IPS-18c (cell line): Measurements from ENCODE around the gene ACTL10.
"Not testable (repeated sequence)": the region's sequence is repeated elsewhere in the genome, so short reads cannot be mapped to it uniquely, and the experiment has no call there.

ENCODE experiments used
- H3K4me3 ChIP-seq: 2 replicates; pipeline ENCODE4 v1.7.0; 2013; ENCODE audit warnings: low read depth, mild to moderate bottlenecking, low read length, moderate library complexity; ENCODE audit not compliant: insufficient read depth
- H3K9me3 ChIP-seq: one replicate; pipeline ENCODE4 v1.6.1; 2013; ENCODE audit warnings: mild to moderate bottlenecking, low read length, moderate library complexity; ENCODE audit not compliant: control insufficient read depth, insufficient read depth

Gene ACTL10

DNA sequence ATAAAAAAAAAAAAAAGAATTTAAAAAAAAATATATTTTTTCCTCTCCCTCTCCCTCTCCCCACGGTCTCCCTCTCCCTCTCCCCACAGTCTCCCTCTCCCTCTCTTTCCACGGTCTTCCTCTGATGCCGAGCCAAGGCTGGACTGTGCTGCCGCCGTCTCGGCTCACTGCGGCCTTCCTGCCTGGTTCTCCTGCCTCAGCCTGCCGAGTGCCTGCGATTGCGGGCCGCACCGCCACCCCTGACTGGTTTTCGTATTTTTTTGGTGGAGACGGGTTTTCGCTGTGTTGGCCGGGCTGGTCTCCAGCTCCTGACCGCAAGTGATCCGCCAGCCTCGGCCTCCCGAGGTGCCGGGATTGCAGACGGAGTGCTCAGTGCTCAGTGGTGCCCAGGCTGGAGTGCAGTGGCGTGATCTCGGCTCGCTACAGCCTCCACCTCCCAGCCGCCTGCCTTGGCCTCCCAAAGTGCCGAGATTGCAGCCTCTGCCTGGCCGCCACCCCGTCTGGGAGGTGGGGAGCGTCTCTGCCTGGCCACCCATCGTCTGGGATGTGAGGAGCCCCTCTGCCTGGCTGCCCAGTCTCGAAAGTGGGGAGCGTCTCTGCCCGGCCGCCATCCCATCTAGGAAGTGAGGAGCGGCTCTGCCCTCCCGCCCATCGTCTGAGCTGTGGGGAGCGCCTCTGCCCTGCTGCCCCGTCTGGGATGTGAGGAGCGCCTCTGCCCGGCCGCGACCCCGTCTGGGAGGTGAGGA lies 34.1 kb downstream of the ACTL10 start:
- H3K4me3 ChIP-seq, H3K9me3 ChIP-seq: not testable (repeated sequence)

DNA sequence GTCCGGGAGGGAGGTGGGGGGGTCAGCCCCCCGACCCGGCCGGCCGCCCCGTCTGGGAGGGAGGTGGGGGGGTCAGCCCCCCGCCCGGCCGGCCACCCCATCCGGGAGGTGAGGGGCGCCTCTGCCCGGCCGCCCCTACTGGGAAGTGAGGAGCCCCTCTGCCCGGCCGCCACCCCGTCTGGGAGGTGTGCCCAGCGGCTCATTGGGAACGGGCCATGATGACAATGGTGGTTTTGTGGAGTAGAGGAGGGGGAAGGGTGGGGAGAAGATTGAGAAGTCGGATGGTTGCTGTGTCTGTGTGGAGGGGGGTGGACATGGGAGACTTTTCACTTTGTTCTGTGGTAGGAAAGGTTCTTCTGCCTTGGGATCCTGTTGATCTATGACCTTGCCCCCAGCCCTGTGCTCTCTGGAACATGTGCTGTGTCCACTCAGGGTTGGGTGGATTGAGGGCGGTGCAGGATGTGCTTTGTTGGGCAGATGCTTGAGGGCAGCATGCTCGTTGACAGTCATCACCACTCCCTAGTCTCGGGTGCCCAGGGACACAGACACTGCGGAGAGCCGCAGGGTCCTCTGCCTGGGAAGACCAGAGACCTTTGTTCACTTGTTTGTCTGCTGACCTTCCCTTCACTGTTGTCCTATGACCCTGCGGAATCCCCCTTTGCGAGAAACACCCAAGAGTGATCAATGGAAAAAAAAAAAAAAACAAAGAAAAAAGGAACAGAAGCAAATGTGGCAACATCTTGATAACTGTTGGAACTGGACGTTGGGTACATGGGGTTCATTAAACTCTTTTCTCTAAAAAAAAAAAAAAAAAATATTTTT lies 35.1 kb downstream of the ACTL10 start:
- Histone ChIP-seq H3K9me3 (peaks cover 7% of the 10 kb centered on the region), H3K4me3 (no peak overlapping the region)

DNA sequence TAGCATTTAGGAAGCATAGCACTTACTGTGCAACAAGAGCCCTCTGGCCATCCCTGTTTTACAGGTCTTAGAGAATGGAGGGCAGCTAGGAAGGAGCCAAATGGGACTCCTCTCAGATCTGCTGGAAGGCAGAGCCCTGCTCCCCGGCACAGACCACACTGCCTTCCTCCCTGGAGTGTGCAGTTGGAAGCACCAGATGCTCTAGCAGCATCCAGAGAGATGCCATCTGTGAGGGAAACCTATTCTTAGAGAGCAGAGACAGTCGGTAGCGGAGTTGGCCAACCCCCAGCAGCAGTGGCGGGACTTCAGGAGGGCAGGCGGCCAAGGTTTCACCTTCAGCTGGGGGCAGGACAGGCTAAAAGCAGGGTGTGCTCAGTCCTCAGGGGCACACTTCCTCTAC lies 36.1 kb downstream of the ACTL10 start:
- H3K9me3 ChIP-seq: peaks cover 5% of the 10 kb centered on the region
- H3K4me3 ChIP-seq: no peak overlapping the region

DNA sequence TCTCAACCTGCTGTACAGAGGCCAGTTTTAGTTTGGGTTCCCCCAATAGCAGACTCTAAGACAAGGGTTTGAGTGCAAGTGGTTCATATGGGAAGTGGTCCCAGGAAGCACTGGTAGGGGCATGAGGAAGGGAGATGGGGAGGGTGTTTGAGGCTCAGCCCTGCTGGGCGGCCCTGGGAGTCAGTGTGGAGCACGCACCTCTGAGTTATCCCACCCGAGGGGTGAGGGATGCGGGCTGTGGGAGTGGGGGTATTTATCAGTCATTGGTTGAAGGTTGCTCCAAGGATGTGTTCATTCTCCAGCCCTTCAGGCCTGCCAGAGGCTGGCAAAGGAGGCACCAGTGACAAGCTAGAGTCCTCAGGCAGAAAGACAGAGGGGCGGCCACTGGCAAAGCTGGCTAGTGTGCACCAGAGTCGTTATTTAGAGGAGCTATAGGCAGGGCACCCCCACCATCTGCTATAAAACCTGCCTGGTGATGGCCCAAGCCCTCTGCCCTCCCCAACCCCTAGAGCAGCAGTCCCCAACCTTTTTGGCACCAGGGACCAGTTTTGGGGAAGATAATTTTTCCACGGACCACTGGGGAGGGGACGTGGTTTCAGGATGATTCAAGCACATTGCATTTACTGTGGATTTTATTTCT lies 36.9 kb downstream of the ACTL10 start:
- H3K4me3 ChIP-seq: no peak overlapping the region
- H3K9me3 ChIP-seq: no peaks in the 10 kb centered on the region

DNA sequence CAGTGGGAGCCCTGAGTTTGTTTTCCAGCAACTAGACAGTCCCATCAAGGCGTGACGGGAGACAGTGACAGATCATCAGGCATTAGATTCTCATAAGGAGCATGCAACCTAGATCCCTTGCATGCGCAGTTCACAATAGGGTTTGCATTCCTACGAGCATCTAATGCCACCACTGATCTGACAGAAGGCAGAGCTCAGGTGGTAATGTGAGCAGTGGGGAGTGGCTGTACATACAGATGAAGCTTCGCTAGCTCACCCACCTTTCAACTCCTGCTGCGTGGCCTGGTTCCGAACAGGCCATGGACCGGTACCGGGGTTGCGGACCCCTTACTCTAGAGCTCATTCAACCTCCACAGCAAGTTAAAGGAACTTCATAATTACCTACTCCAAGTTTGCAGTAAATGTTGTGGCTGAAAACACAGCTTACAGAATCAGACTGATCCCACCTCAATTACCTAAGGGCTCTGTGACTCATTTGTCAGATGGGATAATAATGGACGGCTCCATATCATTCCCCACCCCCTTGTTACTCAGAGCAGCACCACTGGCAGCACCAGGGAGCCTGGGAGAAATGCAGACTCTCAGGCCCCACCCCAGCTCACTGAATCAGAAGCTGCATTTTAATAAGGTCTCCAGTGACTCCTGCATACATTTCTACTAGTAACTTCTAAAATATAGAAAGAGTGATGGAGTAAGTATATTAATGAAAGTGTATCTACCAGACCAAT lies 37.6 kb downstream of the ACTL10 start:
- no peaks in the 10 kb centered on the region for H3K9me3 ChIP-seq
- H3K4me3 ChIP-seq: no peak overlapping the region

DNA sequence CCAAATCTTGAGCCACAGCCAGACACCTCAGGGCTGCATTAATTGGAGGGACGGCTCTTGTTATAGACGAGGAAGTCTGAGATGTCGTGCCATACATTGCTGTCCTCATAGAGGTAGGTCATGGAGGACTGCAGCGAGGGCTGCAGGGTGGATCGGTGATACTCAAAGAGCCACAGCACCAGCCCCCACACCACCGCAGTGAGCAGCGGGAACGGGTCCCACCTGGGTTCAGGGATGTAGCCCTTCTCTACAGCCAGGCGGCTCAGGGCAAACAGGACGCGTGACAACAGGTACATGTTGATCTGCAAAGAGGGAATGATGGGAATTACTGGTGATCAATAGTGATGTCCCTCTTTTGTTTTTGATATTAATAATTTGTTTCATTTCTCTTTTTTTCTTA lies 40.9 kb downstream of the ACTL10 start:
- H3K4me3 ChIP-seq: no peak overlapping the region

DNA sequence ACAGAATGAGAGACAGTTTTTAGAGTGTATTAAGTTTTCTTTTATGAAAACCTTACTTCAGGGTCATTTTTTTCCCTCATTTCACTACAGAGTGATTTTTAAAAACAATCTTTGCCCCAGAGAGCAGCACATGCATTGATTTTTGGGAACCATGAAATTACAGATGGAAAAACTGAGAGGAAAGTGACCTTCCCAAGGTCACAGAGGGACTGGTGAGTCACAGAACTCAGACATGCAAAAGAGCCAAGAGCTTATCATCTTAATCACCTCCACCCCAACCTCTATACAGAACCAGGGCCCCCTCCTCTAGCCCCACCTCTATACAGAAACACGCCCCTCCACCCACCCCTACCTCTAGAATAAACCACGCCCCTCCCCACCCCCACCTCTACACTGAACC lies 42.7 kb downstream of the ACTL10 start:
- Histone ChIP-seq H3K9me3 (no peaks in the 10 kb centered on the region), H3K4me3 (no peak overlapping the region)

More for the DNA sequence above, 40.9 kb downstream of the ACTL10 start:
- no peaks in the 10 kb centered on the region for H3K9me3 ChIP-seq

DNA sequence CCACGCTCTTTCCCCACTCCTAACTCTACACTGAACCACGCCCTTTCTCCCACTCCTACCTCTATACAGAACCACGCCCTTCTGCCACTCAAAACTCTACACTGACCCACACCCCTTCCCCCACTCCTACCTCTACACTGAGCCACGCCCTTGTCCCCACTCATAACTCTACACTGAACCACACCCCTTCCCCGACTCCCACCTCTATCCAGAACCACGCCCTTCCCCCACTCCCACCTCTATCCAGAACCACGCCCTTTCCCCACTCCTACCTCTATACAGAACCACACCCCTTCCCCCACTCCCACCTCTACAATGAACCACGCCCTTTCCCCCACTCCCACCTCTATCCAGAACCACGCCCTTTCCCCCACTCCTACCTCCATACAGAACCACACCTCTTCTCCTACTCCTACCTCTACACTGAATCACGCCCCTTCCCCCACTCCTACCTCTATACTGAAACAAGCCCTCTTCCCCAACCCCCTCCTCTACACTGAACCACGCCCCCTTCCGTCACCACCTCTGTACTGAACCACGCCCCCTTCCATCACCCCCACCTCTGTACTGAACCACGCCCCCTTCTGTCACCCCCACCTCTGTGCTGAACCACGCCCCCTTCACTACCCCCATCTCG lies 43.3 kb downstream of the ACTL10 start:
- Histone ChIP-seq H3K9me3 (no peaks in the 10 kb centered on the region), H3K4me3 (no peak overlapping the region)

DNA sequence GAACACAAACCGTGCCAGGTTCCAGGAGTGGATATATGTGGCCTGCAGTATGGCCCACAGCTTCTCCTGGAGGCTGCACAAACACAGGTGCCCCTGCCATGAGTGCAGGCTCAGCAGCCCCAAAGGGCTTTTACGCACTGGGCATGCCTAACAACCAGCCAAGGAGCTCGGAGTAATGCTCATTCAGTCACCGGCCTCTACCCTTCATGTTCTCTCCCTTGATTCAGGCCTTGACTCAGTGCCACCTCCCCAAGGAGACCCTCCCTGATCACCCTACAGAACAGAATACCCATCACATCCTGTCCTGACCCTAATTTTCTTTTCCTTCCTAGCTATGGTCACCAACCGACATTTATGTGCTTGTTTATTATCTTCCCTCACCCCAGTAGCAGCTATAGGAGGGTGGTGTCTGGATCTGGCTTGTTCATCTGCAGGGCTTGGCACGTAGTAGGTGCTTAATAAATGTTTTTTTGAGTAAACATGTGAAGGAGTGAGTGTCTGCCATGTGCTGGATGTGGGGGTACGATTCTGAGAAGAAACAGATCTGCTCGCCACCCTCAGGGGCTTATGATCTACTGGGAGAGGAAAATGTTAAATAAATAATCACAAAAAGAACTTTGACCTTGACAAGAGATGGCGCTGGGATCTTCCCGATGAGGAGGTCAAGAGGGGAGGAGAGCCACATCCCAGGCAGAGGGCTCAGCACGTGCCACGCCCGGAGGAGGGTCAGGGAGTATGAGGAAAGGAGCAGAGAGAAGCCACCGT lies 44.1 kb downstream of the ACTL10 start:
- H3K4me3 ChIP-seq: no peak overlapping the region

DNA sequence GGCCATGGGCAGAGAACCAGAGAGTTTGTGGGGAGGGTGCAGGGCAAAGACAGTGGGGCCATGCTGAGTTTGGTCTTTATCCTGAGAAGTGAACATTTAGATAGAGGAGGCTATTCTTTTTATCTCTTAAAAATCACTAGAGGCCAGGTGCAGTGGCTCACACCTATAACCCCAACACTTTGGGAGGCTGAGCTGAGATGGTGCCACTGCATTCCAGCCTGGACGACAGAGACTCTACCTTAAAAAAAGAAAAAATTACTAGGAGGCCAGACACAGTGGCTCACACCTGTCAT lies 44.6 kb downstream of the ACTL10 start:
- Histone ChIP-seq H3K4me3 (no peak overlapping the region), H3K9me3 (no peaks in the 10 kb centered on the region)

More for the DNA sequence above, 44.1 kb downstream of the ACTL10 start:
- H3K9me3 ChIP-seq: no peaks in the 10 kb centered on the region

DNA sequence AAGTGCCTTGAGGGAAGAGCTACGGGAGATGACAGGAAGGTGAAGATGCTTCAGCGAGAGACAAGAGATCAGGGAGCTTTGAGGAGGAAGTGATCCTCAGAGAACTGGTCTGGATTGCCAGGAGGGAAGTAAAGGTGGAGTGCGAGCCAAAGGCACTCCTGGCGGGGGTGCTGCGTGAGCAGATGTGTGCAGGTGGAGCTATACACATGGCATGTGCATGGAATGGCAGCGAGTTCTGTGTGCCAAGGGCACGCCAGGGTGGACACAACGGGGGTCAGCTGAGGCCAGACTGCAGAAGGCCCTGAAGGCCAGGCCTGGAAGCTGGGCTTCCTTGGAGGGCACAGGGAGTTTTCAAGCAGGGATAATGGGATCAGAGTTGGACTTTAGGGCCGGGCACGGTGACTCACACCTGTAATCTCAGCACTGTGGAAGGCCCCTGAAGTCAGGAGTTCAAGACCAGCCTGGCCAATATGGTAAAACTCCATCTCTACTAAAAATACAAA lies 47.2 kb downstream of the ACTL10 start:
- H3K4me3 ChIP-seq: no peak overlapping the region
- no peaks in the 10 kb centered on the region for H3K9me3 ChIP-seq

DNA sequence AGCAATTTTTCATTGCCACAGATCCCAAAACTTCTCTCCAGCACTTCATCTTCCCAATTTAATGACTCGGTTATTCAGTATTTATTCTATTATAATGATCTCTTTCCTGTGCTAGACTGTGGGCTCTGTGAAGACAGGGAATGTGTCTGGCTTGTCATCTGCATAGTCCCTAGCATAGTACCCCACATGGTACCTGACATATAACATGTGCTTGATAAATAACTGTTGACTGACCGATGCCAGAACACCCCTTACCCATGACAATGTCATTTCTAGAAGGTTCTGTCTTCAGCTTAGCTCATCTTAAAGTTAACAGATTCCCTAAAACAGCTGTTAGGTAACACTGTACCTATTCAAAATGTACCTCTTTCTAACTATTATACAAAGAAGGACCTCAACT lies 49.8 kb downstream of the ACTL10 start:
- Histone ChIP-seq H3K4me3 (no peak overlapping the region), H3K9me3 (peaks cover 3% of the 10 kb centered on the region)
